RPMI7951 (cell line): ENCODE measurements around the gene LTBP3. TPM values are rescaled to one million over a fixed set of nuclear protein-coding genes. Genes with fewer than 3 reads are reported as not detected.

Source experiments
- DNase-seq: peaks from one replicate; pipeline ENCODE4 v3.0.0-alpha.2; 2012; ENCODE audit warnings: low read depth
- total RNA-seq: library from RNA; depleted of rRNA; stranded (reverse); fragments of >200 nt; shearing (Covaris generic); gene quantifications from 2 replicates; pipeline ENCODE4 v1.2.3, GENCODE V29; 2014

Gene LTBP3
- total RNA-seq, 1 experiment from 2014 or later, result 20.9 TPM

GRCh38 chr11:65506772-65507505 lies 51.2 kb downstream of the LTBP3 start:
- DNase-seq, result peak; percentile 58

- DNase-seq, result no peak
Measured at GRCh38 chr11:65506290-65506771, 51.8 kb downstream of the LTBP3 start.

- peak; percentile 31 for DNase-seq
Measured at GRCh38 chr11:65505466-65506289, 52.5 kb downstream of the LTBP3 start.

DNA sequence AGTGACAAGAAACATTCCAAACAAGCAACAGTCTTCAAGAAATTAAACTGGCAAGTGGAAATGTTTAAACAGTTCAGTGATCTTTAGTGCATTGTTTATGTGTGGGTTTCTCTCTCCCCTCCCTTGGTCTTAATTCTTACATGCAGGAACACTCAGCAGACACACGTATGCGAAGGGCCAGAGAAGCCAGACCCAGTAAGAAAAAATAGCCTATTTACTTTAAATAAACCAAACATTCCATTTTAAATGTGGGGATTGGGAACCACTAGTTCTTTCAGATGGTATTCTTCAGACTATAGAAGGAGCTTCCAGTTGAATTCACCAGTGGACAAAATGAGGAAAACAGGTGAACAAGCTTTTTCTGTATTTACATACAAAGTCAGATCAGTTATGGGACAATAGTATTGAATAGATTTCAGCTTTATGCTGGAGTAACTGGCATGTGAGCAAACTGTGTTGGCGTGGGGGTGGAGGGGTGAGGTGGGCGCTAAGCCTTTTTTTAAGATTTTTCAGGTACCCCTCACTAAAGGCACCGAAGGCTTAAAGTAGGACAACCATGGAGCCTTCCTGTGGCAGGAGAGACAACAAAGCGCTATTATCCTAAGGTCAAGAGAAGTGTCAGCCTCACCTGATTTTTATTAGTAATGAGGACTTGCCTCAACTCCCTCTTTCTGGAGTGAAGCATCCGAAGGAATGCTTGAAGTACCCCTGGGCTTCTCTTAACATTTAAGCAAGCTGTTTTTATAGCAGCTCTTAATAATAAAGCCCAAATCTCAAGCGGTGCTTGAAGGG lies 53.3 kb downstream of the LTBP3 start:
- no peak for DNase-seq

DNA sequence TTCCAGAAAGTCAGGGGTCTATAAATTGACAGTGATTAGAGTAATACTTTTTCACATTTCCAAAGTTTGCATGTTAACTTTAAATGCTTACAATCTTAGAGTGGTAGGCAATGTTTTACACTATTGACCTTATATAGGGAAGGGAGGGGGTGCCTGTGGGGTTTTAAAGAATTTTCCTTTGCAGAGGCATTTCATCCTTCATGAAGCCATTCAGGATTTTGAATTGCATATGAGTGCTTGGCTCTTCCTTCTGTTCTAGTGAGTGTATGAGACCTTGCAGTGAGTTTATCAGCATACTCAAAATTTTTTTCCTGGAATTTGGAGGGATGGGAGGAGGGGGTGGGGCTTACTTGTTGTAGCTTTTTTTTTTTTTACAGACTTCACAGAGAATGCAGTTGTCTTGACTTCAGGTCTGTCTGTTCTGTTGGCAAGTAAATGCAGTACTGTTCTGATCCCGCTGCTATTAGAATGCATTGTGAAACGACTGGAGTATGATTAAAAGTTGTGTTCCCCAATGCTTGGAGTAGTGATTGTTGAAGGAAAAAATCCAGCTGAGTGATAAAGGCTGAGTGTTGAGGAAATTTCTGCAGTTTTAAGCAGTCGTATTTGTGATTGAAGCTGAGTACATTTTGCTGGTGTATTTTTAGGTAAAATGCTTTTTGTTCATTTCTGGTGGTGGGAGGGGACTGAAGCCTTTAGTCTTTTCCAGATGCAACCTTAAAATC lies 54.0 kb downstream of the LTBP3 start:
- peak; percentile 56 for DNase-seq

GRCh38 chr11:65503368-65503948 lies 54.7 kb downstream of the LTBP3 start:
- no peak for DNase-seq

DNA sequence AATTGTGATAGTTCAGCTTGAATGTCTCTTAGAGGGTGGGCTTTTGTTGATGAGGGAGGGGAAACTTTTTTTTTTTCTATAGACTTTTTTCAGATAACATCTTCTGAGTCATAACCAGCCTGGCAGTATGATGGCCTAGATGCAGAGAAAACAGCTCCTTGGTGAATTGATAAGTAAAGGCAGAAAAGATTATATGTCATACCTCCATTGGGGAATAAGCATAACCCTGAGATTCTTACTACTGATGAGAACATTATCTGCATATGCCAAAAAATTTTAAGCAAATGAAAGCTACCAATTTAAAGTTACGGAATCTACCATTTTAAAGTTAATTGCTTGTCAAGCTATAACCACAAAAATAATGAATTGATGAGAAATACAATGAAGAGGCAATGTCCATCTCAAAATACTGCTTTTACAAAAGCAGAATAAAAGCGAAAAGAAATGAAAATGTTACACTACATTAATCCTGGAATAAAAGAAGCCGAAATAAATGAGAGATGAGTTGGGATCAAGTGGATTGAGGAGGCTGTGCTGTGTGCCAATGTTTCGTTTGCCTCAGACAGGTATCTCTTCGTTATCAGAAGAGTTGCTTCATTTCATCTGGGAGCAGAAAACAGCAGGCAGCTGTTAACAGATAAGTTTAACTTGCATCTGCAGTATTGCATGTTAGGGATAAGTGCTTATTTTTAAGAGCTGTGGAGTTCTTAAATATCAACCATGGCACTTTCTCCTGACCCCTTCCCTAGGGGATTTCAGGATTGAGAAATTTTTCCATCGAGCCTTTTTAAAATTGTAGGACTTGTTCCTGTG lies 55.4 kb downstream of the LTBP3 start:
- DNase-seq, result peak; percentile 48

GRCh38 chr11:65502274-65502554 lies 55.9 kb downstream of the LTBP3 start:
- no peak for DNase-seq

GRCh38 chr11:65501472-65502273 lies 56.5 kb downstream of the LTBP3 start:
- peak; percentile 37 for DNase-seq

GRCh38 chr11:65501186-65501471 lies 57.0 kb downstream of the LTBP3 start:
- DNase-seq, result peak; percentile 25

DNA sequence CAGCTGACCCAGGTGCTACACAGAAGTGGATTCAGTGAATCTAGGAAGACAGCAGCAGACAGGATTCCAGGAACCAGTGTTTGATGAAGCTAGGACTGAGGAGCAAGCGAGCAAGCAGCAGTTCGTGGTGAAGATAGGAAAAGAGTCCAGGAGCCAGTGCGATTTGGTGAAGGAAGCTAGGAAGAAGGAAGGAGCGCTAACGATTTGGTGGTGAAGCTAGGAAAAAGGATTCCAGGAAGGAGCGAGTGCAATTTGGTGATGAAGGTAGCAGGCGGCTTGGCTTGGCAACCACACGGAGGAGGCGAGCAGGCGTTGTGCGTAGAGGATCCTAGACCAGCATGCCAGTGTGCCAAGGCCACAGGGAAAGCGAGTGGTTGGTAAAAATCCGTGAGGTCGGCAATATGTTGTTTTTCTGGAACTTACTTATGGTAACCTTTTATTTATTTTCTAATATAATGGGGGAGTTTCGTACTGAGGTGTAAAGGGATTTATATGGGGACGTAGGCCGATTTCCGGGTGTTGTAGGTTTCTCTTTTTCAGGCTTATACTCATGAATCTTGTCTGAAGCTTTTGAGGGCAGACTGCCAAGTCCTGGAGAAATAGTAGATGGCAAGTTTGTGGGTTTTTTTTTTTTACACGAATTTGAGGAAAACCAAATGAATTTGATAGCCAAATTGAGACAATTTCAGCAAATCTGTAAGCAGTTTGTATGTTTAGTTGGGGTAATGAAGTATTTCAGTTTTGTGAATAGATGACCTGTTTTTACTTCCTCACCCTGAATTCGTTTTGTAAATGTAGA lies 57.6 kb downstream of the LTBP3 start:
- DNase-seq, result peak; percentile 58

DNA sequence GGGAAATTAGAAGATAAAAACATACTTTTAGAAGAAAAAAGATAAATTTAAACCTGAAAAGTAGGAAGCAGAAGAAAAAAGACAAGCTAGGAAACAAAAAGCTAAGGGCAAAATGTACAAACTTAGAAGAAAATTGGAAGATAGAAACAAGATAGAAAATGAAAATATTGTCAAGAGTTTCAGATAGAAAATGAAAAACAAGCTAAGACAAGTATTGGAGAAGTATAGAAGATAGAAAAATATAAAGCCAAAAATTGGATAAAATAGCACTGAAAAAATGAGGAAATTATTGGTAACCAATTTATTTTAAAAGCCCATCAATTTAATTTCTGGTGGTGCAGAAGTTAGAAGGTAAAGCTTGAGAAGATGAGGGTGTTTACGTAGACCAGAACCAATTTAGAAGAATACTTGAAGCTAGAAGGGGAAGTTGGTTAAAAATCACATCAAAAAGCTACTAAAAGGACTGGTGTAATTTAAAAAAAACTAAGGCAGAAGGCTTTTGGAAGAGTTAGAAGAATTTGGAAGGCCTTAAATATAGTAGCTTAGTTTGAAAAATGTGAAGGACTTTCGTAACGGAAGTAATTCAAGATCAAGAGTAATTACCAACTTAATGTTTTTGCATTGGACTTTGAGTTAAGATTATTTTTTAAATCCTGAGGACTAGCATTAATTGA lies 58.3 kb downstream of the LTBP3 start:
- no peak for DNase-seq

DNA sequence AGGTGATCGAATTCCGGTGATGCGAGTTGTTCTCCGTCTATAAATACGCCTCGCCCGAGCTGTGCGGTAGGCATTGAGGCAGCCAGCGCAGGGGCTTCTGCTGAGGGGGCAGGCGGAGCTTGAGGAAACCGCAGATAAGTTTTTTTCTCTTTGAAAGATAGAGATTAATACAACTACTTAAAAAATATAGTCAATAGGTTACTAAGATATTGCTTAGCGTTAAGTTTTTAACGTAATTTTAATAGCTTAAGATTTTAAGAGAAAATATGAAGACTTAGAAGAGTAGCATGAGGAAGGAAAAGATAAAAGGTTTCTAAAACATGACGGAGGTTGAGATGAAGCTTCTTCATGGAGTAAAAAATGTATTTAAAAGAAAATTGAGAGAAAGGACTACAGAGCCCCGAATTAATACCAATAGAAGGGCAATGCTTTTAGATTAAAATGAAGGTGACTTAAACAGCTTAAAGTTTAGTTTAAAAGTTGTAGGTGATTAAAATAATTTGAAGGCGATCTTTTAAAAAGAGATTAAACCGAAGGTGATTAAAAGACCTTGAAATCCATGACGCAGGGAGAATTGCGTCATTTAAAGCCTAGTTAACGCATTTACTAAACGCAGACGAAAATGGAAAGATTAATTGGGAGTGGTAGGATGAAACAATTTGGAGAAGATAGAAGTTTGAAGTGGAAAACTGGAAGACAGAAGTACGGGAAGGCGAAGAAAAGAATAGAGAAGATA lies 59.0 kb downstream of the LTBP3 start, which contains the start of gene MALAT1:
Gene MALAT1 (plus strand): TSS at position 69 of the 736 bp plus-strand sequence.
- DNase-seq, result peak; percentile 96

GRCh38 chr11:65498727-65498976 lies 59.5 kb downstream of the LTBP3 start:
- no peak for DNase-seq

DNA sequence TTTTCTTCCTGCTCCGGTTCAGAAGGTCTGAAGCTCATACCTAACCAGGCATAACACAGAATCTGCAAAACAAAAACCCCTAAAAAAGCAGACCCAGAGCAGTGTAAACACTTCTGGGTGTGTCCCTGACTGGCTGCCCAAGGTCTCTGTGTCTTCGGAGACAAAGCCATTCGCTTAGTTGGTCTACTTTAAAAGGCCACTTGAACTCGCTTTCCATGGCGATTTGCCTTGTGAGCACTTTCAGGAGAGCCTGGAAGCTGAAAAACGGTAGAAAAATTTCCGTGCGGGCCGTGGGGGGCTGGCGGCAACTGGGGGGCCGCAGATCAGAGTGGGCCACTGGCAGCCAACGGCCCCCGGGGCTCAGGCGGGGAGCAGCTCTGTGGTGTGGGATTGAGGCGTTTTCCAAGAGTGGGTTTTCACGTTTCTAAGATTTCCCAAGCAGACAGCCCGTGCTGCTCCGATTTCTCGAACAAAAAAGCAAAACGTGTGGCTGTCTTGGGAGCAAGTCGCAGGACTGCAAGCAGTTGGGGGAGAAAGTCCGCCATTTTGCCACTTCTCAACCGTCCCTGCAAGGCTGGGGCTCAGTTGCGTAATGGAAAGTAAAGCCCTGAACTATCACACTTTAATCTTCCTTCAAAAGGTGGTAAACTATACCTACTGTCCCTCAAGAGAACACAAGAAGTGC lies 60.0 kb downstream of the LTBP3 start:
- DNase-seq, result peak; percentile 62

DNA sequence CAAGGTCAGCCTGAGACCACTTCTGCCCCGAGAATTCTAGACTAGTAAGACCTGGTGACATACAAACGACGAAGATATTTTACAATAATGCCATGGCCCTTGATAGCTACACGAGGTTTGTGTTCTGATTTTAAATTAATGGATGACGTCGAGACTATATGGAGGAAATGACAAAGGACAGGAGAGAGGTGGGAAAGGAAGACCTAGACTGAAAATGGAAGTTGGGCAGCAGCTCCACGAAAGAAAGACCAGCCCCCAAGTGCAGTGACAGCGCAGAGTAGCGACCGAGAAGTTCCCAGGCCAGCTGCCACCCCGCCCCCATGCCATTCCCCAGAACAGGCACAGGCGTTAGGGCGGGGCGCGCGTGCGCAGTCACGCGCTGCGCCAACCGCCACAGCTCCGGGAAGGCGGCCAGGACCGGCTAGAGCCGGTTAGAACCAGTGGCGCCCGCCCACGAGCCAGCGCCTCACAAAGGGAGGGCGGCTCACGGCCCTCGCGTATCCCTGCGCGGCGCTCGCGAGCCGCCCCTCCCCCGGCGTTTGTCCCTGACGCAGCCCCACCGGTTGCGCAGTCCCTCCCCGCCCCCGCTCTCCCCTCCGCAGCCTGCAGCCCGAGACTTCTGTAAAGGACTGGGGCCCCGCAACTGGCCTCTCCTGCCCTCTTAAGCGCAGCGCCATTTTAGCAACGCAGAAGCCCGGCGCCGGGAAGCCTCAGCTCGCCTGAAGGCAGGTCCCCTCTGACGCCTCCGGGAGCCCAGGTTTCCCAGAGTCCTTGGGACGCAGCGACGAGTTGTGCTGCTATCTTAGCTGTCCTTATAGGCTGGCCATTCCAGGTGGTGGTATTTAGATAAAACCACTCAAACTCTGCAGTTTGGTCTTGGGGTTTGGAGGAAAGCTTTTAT lies 60.8 kb downstream of the LTBP3 start:
- DNase-seq, result peak; percentile 99
